Stimulated activated CD8-positive, alpha-beta memory T cell treated with anti-CD3 and anti-CD28 coated beads, Interleukin-15, amount 100 ng/mL, for 4 hours (primary cell): ENCODE results near the gene SNX5.

Experiments
- DNase-seq, 2 donors: peaks; one replicate each; pipeline ENCODE4 v3.0.0-alpha.2; 2020; ENCODE audit warnings: low read depth in 2 of 2

SNX5 gene

DNA sequence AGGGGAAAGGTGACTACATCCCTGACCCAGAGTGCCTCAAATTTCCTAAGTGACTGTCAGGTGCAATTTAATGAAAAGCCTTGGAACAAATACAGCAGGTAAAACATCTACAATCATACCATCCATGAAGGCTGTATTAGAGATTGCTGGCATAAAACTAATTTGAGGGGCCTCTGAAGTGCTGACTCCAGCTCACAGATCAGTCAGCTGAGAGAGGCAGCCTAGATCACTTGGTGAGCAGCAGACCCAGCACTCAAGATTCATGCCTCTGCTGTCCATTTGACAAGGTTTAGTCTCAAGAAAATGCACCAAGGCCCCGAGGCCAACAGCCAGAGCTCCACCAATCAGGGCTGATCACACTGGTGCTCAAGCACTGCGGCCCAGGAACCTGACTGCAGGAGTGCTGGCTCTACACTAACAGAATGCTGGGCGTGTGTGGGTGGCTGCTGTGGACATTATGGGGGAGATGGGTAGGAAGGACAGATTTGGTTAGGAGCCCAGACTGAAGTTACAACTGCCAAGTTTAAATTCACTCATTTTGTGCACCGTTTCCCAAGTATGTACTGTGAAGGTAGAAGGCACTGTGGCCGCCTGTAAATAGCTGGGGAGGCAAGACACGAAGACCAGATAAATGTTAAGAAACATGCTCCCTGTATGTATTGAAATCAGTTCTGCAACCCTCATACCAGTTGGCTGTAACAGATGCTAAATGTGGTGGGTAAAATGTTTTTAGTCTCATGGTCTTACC, 28.2 kb downstream of the SNX5 start:
- DNase-seq = no peak

DNA sequence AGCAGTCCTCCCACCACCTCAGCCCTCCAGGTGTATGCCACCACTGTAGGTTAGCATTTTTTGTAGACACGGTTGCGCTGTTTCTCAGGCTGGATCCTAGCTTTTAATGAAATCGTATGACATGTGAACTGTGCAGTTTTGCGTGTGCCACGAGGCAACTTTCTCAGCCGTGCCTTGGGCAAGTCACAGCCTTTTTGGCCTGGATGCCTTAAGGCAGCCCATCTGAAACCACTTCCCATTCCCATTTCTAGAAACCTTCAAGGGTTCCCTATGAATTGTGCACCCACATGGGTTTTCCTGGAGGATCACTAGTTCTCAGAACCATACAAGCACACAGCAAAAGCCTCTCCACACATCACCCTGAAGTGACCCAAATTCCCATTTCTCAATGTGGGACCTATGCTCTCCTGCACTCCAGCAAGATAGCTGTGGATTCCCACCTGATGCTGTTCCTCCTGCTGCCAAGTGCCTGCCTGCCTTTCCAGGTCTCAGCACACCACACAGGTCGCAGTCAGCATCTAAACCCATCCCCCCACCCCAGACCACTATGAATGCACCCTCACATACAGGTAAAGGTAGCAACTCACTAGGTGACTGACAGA, 28.9 kb downstream of the SNX5 start:
- DNase-seq = no peak

DNA sequence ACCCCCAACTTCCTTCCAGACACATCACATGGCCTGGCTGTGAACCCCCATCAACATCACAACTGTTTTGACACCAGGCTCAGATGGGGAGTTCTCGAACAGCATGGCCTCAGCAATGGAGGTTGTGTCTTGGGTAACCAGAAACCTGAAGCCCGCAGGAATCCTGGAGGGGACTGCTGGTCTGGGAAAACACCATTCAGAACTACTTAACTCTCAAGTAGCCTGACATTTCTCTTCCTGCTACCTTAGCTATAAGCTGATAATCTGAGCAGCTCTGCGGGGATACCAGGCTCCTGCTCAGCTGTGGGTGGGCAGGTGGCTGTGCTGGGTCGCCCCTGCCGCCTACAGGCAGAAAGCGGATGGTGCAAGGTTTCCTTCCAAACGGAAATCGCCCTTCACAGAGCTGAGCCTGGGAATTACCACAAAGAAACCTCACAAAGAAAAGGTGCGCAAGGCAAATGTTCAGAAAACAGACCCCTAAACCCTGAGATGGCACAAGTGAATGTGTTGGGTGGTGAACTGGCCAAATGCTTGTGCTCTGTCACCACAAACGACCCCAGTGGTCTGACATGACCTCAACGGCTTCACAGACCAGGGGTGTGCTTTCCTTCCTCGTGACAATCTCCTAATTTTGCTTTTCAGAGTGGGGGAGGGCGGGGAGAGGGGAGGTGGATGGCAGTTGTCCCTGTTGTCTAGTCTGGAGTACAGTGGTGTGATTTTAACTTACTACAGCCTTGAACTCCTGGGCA, 29.5 kb downstream of the SNX5 start:
- peak; percentile 17 to 20 for DNase-seq

DNA sequence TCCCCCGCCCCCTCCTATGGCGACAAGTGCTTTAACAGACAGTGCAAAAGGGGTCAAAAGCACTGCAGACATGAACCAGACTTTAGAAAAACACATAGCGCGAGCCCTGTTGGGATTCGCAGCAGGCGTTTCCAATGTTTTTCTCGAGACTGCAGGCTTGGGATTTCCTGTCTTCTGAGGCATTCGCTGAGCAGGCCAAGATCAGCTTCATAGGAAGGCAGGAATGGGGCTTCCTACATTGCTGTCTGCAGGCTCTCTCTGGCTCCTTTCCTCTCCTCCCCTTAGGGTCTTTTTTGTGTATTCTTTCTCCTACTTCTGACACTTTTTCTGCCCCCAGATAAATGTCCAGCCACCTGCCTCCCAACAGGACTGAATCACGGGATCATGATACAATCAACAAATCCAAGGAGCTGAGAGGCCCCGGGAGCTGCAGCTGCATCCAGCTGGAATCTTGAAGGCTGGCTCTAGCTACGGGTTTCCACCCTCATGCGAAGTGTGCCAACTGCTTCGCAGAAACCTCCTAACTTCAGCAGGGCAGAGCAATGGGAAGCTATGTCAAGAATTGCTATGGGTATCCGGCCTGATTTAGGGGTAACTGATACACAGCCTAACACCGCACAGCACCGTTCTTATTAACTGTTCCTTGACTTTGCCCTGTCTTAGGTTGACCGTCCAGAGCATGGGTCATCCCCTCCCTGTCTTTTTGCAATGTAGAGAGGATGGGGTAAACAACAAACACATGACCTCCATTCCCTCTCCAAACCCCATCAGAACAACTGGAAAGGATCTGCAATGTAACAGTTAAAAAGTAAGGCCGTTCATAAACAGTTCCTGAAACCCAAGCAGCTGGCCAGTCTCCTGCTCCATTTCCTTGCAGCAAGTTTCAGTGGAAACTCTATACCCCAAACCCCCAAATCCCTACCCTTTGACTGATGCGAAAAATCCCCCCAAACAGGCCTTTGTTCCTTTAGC, 31.5 kb downstream of the SNX5 start:
- DNase-seq = no peak

DNA sequence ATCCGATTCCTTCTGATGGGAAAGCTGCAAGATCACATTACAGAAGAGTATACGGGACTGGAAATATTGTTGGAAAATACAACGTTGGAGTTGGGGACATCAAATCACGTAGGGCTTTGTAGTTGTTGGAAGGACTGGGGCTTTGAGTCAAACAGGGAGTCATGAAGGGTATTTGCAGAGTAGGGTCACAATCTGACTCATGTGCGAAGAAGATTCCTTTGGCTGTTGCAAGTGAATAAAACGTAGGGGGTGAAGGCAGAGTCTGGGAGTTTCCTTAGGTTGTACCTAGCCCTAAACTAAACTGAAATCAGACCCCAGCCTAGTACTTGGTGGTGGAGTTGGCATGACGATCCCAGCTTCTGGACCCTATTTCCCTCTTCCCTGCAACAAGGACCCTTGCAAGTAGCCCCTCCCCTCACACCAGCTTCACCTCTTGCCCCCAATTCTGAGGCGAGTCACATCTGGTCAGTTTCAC, 32.3 kb downstream of the SNX5 start:
- no peak for DNase-seq

DNA sequence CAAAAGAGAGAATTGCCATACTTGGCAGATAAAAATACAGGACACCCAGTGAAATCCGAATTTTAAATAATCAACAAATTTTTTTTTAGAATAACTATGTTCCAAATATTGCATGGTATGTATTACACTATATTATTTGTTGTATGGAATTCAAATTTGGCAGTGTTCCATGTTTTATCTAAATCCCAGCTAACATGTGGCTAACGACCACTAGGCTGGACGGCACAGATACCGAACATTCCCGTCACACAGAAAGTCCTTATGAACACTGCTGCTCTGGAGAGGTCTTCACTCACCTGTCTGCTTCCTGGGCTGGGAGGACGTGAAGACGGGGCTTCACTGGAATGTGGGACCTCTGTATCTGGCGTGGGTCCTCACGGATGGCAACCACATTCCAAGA, 32.8 kb downstream of the SNX5 start:
- DNase-seq = no peak

DNA sequence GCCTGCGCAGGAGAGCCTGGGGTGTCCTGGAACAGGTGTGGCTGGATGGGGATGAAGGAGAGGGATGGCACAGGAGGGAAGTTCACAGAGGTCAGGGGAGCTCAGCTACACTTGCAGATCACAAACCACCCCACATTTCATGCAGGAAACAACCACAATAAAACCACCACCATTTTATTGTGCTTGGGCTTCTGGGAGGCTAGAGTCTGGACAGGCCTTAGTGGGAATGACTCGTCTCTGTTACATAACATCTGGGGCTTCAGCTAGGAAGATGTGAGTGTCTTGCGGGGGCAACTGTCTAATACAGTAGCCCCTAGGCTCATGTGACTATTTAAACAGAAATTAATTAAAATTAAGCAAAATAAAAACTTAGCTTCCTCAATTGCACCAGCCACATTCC, 33.4 kb downstream of the SNX5 start:
- DNase-seq = no peak

DNA sequence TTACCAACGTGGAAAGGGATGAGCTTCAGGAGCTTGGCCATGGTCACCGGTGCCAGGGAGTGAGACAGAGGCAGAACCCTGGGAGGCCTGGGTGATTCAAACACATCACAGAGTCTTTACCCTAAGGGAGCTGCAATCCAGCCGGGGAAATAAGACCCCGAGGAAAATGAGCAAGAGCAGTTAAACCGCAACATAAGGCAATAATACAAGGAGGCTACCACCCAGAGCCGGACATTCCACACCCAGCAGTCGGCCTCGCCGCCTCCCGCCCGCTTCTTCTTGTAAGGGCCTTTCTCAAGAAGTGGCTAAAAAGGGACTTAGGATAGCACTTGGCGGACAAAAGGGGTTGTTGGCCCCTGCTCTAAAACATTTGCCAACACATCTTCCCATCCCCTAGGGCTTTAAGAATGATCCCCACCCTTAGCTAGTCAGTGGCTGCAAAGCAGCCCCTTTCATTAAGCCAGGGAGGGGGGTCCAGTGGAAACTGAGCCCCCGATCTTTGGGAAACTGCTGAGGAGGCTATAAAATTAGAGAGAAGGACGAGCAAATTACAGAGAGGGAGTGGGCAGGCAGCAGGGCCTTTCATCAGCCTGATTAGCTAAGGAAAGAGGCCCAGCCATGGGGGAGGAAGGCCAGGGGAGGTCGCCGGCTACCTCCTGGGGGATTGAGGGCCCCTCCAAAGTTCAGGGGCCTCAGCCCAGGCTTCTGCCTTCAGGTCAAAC, 34.3 kb downstream of the SNX5 start:
- no peak for DNase-seq

DNA sequence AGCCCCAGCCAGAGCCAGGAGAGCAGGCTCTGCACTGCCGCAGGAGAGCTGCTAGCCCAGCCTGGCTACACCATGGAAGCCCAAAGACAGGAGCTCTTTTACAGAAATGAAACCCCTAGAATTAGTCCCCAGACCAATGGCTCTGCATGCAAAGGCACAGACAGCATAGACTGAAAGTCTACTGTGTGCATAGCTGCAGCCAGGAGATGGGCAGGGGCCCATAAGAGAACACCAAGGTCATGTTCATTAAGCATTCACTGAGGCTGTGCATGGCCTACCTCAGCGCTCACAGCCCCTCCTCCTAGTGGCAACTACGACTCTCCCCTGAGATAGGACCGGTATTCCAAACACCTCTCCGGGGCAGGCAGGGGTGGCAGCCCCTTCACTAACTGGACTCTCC, 34.9 kb downstream of the SNX5 start:
- DNase-seq = no peak

DNA sequence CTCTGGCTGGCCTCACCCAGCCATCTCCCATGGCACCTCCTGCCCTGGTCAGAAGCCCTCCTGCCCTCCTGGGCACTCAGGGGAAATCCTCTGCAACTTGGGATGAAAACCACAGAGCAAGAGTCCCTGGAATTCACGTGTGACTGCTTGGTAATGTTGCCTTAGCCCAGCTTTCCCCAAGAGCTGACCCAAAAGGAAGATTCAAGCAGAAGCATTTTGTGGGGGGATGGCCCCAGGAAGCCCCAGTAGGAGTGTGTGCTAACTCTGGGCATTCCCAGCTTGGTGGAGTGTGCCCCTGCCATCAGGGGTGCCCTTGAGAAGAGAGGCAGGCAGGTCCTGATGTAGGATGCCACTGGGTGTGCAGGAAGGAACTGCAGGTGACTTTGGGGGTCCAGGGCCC, 35.5 kb downstream of the SNX5 start:
- DNase-seq = no peak

DNA sequence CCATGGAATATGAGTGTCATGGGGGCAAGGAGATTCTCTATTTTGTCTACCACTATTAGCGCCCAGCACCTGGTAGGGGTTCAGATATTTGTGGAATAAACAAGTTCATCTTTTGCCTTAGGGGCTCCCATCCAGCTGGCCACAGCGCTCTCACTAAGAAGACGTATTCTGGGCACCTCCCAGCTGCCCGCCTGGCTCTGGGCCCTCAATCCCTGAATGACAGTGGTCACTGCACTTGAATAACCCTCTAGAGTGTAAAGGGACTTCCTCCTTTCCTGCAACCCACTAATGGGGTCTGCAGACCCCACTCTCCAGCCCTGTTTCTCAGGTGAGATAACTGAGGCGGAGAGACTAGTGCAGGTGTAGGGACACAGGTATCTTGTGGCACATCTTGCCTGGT, 36.2 kb downstream of the SNX5 start:
- no peak for DNase-seq

DNA sequence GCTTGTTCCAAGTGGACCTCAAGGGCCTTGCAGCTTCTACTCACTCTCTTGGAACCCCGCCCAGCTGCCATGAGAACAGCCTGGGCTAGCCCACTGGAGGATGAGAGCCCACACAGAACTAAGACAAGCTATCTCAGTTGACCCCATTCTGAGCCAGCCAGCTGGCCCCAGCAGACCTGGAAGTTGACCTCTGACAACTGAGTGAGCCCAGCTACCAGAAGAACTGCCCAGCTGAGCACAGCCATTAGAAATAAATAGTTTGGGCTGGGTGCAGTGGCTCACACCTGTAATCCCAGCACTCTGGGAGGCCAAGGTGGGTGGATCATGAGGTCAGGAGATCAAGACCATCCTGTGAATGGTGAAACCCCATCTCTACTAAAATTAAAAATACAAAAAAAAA, 37.1 kb downstream of the SNX5 start:
- no peak for DNase-seq

DNA sequence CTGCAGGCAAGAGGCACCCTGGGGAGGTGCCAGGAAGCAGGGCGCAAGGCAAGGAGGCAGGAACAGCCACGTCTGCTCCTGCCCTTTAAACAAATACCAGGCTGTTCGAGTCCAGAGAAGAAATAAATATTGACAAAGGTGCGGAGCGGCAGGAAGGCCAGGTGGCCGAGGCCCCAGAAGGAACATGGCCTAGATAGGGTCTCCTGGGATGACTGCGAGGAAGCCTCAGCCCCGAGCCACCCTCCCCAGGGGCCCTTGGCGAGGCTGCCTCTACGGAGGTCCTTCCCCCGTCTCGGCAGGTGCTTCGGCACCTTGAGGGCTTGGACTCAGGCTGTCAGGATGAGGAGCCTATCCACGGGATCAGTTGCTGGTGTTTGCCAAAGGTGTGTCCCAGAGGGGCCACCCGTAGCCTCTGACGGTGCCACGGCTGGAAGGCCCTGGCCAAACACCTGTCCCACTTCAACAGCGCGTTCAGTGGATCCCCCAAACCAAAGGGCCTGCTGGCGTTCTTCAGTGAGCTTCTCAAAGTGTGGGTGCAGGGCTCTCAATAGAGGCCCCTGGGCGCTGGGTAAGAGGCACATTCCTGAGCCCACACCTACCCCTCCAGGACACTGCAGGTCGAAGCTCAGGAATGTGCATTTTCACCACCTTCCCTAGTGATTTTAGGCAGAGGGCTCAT, 39.8 kb downstream of the SNX5 start:
- DNase-seq = no peak

DNA sequence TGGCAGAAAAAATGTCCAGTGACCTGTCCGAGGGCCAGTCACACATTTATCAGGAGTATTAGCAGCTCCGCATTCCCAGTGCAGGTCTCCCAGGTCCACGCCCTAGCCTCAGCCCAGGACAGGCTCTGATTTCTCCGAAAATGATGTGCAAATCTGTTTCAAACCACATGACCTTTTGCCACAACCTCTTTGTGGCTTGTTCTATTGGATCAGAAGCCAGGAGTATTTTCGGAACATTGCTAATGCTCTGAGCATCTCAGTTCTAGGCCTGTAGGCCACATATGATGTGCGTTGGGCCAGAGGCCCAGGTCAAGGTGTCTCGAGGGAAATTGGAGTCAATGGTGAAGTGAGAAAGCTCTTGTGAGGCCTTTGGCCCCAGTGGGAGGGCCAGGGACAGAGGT, 40.4 kb downstream of the SNX5 start:
- DNase-seq = no peak

DNA sequence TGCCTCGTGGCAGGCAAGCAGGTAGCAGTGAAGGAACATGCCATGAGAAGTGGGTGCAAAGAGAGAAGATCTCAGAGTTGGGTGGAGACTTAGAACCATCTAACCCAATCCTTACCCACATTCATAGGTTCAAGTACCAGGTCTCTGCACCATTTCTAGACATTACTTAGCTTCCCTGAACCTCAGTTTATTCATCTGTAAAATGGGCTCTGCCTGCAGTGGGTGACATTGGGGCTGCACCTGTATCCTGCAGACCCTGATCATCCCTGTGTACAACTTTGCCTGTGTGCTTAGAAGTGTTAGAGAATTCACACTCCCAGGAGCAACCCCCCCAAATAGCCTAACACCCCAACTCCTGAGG, 42.7 kb downstream of the SNX5 start:
- DNase-seq = no peak

DNA sequence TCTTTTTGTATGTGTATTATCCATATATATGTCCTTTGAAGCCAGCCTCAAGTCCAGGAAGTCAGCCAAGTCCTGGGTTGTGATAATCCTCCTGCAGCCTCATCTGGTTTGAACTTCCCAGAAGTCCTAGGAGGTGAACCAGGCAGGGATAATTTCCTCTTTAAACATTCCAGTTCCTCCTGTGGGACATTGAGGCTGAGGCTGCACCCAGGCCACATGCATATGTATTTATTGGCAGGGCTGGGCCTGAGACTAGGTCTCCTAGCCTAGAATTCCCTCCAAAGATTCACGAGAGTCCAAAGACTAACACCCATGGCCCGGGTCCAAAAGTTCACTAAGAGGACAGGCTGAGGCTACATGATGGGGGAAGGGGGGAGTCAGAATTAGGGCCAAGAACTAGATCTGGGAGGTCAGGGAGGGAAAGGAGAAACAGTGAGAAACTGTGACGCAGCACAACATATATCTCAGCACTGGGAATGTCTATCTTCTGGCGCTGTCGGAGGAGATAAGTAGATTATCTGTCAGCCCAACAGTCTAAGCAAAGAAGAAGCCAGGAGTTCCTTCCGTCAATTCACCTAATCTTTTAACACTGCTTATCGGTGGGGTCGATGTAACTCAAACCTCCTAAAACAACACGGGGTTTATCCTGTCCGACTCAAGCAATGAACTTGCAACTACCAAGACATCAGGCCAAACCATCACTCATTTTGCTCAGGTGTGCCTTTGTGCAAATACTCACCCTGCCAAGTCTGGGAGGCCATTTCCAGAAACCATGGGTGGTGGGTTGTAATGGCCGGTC, 43.3 kb downstream of the SNX5 start:
- no peak for DNase-seq

DNA sequence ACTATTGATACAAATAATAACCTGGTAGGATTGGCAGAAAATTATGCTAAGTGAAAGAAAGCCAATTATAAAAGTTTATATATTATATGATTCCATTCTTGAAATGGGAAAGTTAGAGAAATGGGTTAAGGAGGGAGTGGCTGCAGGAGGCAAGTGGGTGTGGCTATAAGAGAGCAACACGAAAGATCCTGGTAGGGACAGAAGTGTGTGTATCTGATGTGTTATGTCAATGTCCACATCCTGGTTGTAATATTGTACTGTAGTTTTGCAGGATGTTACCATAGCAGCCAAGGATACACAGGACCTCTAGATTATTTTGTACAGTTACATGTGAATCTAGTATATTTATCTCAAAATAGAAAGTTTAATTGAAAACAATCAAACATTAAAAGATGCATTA, 46.8 kb downstream of the SNX5 start:
- DNase-seq = no peak

DNA sequence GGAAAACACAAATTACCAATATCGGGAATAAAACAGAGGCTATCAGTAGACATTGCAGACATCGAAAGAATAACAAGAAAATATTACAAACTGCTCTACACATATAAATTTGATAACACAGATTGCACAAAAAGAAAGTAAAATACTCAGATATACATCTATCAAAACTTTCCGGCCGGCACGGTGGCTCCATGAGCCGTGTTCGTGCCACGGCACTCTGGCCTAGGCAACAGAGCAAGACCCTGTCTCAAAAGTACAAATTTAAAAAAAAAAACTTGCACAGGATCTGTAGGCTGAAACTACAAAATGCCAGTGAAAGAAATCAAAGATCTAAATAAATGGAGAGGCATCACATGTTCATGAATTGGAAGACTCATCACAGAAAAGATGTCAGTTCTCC, 49.4 kb downstream of the SNX5 start:
- DNase-seq = no peak

DNA sequence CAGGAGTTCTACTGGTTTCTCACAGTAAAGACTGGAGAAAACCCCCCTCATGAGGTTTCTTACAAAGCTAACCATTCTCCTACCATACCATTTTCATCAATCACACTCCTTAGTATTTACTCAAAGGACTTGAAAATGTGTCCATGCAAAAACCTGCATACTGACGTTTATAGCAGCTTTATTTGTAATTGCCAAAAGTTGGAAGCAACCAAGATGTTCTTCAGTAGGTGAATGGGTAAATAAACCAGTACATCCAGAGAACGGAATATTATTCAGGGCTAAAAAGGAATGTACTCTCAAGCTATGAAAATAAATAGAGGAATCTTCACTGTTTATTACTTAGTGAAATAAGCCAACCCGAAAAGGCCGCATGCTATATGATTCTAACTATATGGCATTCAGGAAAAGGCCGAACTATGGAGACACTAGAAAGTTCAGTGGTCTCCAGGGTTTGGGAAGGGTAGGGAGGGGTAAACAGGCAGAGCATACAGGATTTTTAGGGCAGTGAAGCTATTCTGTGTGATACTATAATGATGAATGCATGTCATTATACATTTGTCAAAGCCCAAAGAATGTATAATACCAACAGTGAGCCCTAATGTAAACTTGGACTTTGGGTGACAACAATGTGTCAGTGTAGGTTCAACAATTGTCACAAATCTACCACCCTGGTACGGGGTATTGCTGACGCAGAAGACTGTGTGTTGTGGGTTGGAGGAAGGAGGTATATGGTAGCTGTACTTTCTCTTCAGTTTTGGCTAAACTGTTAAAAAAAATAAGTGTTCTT, 50.6 kb downstream of the SNX5 start:
- no peak for DNase-seq
